ENCODE data around the gene ASH1L.

The ASH1L gene

GRCh38 chr1:155304558-155305063, 258.0 kb downstream of the ASH1L start:
- TF ChIP-seq ESRRG (CRISPR knock-in tag; IDR thresholded peaks at IDR 0.05) (no peak), ZNF565 (CRISPR knock-in tag; conservative IDR thresholded peaks at IDR 0.05; ENCODE audit: low read depth) (no peak), SNAI2 (CRISPR knock-in tag; IDR thresholded peaks at IDR 0.05) (no peak), ZFP3 (CRISPR knock-in tag; IDR thresholded peaks at IDR 0.05) (no peak), ZFP30 (CRISPR knock-in tag; IDR thresholded peaks at IDR 0.05) (no peak), ISL1 (CRISPR knock-in tag; IDR thresholded peaks at IDR 0.05) (no peak)
- TF ChIP-seq, protein P1, sequence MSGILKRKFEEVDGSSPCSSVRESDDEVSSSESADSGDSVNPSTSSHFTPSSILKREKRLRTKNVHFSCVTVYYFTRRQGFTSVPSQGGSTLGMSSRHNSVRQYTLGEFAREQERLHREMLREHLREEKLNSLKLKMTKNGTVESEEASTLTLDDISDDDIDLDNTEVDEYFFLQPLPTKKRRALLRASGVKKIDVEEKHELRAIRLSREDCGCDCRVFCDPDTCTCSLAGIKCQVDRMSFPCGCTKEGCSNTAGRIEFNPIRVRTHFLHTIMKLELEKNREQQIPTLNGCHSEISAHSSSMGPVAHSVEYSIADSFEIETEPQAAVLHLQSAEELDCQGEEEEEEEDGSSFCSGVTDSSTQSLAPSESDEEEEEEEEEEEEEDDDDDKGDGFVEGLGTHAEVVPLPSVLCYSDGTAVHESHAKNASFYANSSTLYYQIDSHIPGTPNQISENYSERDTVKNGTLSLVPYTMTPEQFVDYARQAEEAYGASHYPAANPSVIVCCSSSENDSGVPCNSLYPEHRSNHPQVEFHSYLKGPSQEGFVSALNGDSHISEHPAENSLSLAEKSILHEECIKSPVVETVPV (CRISPR knock-in tag; IDR thresholded peaks at IDR 0.05): no peak
- no peak for ATAC-seq

DNA sequence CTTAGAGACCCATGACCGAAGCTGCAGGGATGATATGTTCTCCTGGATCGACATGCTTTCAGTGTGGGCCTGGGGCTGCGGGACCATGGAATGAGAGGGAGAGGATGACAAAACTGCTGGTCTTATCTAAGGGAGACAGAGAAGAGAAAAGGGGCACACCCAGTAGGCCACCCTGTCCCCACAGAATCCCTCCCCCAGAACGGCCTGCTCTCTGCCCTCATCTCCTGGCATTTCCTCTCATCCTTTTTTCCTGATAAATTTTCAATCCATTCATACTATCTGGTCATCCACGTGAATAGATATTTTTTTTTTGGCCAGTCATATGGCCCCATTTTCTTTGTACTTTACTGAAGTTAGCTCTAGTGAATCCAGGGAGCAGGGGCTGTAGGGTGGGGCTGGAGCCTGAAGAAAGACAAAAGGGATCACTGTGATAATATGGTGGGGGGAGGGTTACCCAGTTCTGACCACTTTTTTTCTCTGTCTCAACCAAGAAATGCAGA, 261.2 kb downstream of the ASH1L start, which contains the start of gene PKLR:
TSS of gene PKLR (minus strand) at position 97 of the 500 bp plus-strand sequence. CDS start at position 54, 43 bp downstream.
- TF ChIP-seq ZC3H10 (CRISPR knock-in tag; IDR thresholded peaks at IDR 0.05) (no peak), ZNF565 (CRISPR knock-in tag; conservative IDR thresholded peaks at IDR 0.05; ENCODE audit: low read depth) (no peak), CSDC2 (CRISPR knock-in tag; IDR thresholded peaks at IDR 0.05) (no peak), SNAI2 (CRISPR knock-in tag; IDR thresholded peaks at IDR 0.05) (no peak), TCF4 (CRISPR knock-in tag; IDR thresholded peaks at IDR 0.05; ENCODE audit: borderline replicate concordance) (no peak), OSR1 (CRISPR knock-in tag; IDR thresholded peaks at IDR 0.05) (no peak)
- TF ChIP-seq, protein P2, sequence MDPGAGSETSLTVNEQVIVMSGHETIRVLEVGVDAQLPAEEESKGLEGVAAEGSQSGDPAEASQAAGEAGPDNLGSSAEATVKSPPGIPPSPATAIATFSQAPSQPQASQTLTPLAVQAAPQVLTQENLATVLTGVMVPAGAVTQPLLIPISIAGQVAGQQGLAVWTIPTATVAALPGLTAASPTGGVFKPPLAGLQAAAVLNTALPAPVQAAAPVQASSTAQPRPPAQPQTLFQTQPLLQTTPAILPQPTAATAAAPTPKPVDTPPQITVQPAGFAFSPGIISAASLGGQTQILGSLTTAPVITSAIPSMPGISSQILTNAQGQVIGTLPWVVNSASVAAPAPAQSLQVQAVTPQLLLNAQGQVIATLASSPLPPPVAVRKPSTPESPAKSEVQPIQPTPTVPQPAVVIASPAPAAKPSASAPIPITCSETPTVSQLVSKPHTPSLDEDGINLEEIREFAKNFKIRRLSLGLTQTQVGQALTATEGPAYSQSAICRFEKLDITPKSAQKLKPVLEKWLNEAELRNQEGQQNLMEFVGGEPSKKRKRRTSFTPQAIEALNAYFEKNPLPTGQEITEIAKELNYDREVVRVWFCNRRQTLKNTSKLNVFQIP (CRISPR knock-in tag; IDR thresholded peaks at IDR 0.05; ENCODE audit: borderline replicate concordance, low read depth): no peak
- TF ChIP-seq, protein P3, sequence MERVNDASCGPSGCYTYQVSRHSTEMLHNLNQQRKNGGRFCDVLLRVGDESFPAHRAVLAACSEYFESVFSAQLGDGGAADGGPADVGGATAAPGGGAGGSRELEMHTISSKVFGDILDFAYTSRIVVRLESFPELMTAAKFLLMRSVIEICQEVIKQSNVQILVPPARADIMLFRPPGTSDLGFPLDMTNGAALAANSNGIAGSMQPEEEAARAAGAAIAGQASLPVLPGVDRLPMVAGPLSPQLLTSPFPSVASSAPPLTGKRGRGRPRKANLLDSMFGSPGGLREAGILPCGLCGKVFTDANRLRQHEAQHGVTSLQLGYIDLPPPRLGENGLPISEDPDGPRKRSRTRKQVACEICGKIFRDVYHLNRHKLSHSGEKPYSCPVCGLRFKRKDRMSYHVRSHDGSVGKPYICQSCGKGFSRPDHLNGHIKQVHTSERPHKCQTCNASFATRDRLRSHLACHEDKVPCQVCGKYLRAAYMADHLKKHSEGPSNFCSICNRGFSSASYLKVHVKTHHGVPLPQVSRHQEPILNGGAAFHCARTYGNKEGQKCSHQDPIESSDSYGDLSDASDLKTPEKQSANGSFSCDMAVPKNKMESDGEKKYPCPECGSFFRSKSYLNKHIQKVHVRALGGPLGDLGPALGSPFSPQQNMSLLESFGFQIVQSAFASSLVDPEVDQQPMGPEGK (CRISPR knock-in tag; IDR thresholded peaks at IDR 0.05; ENCODE audit: borderline replicate concordance): no peak
- TF ChIP-seq, protein P4, sequence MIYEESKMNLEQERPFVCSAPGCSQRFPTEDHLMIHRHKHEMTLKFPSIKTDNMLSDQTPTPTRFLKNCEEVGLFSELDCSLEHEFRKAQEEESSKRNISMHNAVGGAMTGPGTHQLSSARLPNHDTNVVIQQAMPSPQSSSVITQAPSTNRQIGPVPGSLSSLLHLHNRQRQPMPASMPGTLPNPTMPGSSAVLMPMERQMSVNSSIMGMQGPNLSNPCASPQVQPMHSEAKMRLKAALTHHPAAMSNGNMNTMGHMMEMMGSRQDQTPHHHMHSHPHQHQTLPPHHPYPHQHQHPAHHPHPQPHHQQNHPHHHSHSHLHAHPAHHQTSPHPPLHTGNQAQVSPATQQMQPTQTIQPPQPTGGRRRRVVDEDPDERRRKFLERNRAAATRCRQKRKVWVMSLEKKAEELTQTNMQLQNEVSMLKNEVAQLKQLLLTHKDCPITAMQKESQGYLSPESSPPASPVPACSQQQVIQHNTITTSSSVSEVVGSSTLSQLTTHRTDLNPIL (CRISPR knock-in tag; IDR thresholded peaks at IDR 0.05; ENCODE audit: low read depth): no peak
- ATAC-seq: no peak

DNA sequence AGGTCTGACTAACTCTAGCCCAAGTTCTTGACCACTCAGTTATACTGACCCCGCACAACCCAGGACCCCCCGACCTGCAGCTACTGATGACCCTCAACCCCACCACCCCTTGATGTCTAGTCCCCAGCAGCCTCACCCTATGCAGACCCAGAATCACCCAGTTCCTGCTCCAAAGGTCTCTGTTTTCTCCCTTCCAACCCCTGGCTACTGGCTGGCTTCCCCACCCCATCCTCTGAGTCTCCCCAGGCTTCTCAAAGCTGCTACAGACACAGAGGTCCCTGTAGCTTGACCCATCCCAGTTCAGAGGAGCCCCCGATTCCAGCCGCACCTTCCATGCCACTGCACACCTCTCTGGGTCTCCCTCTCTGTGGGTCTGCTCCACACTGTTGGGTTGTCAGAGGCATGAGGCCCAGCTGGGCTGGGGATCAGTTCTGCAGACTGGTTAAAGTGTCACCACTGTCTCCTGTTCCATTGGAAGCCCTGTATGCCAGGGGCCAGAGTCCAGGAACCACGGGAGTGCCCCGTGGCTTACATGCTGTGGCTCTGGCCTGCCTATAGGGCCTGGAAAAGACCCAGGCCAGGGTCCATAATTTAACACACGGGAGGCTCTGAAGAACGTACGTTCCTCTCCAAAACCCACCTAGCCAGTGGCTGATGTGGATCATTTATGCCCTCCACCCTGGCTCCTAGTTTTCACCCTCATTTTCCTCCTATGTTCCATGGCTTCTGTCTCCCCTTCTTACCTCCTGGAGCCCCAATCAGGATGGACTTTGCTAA, 261.9 kb downstream of the ASH1L start:
- ATAC-seq: no peak; the same call in 2 of the 3 replicates
- no peak for TF ChIP-seq ZNF565 (CRISPR knock-in tag; conservative IDR thresholded peaks at IDR 0.05; ENCODE audit: low read depth)
- TF ChIP-seq, protein P4 (CRISPR knock-in tag; IDR thresholded peaks at IDR 0.05; ENCODE audit: low read depth): no peak
- TF ChIP-seq ISL1 (CRISPR knock-in tag; IDR thresholded peaks at IDR 0.05): no peak
- no peak for TF ChIP-seq RARB (CRISPR knock-in tag; IDR thresholded peaks at IDR 0.05)
- TF ChIP-seq ZC3H10 (CRISPR knock-in tag; IDR thresholded peaks at IDR 0.05): no peak
- TF ChIP-seq TCF4 (CRISPR knock-in tag; IDR thresholded peaks at IDR 0.05; ENCODE audit: borderline replicate concordance): no peak
- TF ChIP-seq, protein P3 (CRISPR knock-in tag; IDR thresholded peaks at IDR 0.05; ENCODE audit: borderline replicate concordance): no peak
- no peak for TF ChIP-seq OSR1 (CRISPR knock-in tag; IDR thresholded peaks at IDR 0.05)
- no peak for TF ChIP-seq ESRRG (CRISPR knock-in tag; IDR thresholded peaks at IDR 0.05)
- no peak for TF ChIP-seq ZFP30 (CRISPR knock-in tag; IDR thresholded peaks at IDR 0.05)
- no peak for TF ChIP-seq ZNF8 (CRISPR knock-in tag; IDR thresholded peaks at IDR 0.05)
- no peak for TF ChIP-seq GLIS3 (CRISPR knock-in tag; IDR thresholded peaks at IDR 0.05)
- TF ChIP-seq BACH2 (CRISPR knock-in tag; IDR thresholded peaks at IDR 0.05; ENCODE audit: borderline replicate concordance): no peak
- TF ChIP-seq ARNTL (CRISPR knock-in tag; IDR thresholded peaks at IDR 0.05; ENCODE audit: borderline replicate concordance, low read depth): no peak

All from SK-N-SH treated with all-trans-retinoic acid at 6 μM for 48 hours (cell line).